ENCODE data around the gene MMP25.

DNA sequence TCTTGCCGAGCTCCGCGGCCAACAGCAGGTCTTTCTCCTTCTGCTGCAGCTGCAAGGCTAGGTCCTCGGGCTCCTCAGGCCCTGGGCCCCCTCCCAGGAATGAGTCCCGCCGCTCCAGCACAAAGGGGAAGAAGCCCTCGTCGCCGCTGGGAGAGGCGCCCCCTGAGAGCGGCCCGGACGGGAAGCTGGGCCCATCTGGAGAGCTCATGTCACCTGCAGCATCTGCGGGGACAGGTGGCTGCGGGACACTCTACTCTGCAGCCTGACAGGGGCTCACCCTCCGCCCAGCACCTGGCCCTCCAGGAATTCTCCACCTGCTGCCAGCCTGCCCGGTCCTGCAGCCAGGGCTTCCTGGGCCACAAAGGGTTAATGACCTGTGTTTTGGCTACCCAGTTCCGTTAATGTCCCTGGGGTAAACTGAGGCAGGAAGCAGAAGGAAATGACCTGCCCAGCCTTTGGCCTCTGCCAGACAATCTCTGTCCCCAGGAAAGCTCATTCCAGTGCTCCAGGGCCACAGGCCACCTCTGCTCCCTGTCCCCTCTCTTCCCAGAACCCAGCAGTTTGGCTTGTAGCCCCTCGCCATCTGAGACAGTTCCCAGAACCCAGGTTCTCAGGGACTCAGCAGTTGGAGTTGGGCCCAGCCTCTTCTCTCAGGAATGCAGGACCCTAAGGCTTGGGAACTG lies 10.9 kb upstream of the MMP25 start:
- TF ChIP-seq CTCF (IDR thresholded peaks at IDR 0.05): no peak
- no peak for TF ChIP-seq ZFX (IDR thresholded peaks at IDR 0.05; ENCODE audit: borderline replicate concordance)

Measured in 22Rv1 (cell line).